ENCODE data around the gene UHRF1. TPM values are rescaled to one million over a fixed set of nuclear protein-coding genes. Genes with fewer than 3 reads are reported as not detected.
A peak's percentile ranks its signal among the peaks of the same experiment; 100 is the strongest.
"Not testable (repeated sequence)": the region's sequence is repeated elsewhere in the genome, so short reads cannot be mapped to it uniquely, and the experiment has no call there.

UHRF1 gene
- total RNA-seq, 2 donors from 2014 or later: 2.2 to 2.9 TPM

GRCh38 chr19:4967738-4968461 is 58.6 kb downstream of the UHRF1 start:
- intact Hi-C loops (cut with DNase I): no loop called here
- DNase-seq (ENCODE audit: low spot score): no peak

- peak; percentile 100 for DNase-seq (ENCODE audit: low spot score)
- intact Hi-C loops (cut with DNase I): no loop called here
Measured at GRCh38 chr19:4968462-4969291, 59.4 kb downstream of the UHRF1 start, which contains the start of gene KDM4B. KDM4B (plus strand) TSS chr19:4969113; CDS start chr19:5032891, 63,778 bp downstream.

GRCh38 chr19:4969292-4969771 is 60.0 kb downstream of the UHRF1 start:
- no peak for DNase-seq (ENCODE audit: low spot score)
- intact Hi-C loops (cut with DNase I): no loop called here

- intact Hi-C loops (cut with DNase I): no loop called here
- DNase-seq (ENCODE audit: low spot score): no peak
Measured at GRCh38 chr19:4969772-4970531, 60.7 kb downstream of the UHRF1 start.

GRCh38 chr19:4970558-4971423 is 61.5 kb downstream of the UHRF1 start:
- intact Hi-C loops (cut with DNase I): no loop called here

GRCh38 chr19:4971424-4971793 is 62.1 kb downstream of the UHRF1 start:
- DNase-seq (ENCODE audit: low spot score): no peak
- intact Hi-C loops (cut with DNase I): no loop called here

More at GRCh38 chr19:4970558-4971423, 61.5 kb downstream of the UHRF1 start:
- DNase-seq (ENCODE audit: low spot score): no peak

- intact Hi-C loops (cut with DNase I): no loop called here
- no peak for DNase-seq (ENCODE audit: low spot score)
Measured at GRCh38 chr19:4971816-4972495, 62.7 kb downstream of the UHRF1 start.

GRCh38 chr19:4972509-4973230 is 63.4 kb downstream of the UHRF1 start:
- intact Hi-C loops (cut with DNase I): no loop called here
- DNase-seq (ENCODE audit: low spot score): no peak

GRCh38 chr19:4974880-4975469 is 65.7 kb downstream of the UHRF1 start:
- DNase-seq (ENCODE audit: low spot score): no peak
- intact Hi-C loops (cut with DNase I): loop anchor here in 1 of 2 donors (5.0 kb wide), 1 partner anchor 57 kb away; no protein-coding TSS in a partner anchor

- intact Hi-C loops (cut with DNase I): loop anchor here in 1 of 2 donors (5.0 kb wide), 1 partner anchor 57 kb away; no protein-coding TSS in a partner anchor
- not testable (repeated sequence) for DNase-seq (ENCODE audit: low spot score)
Measured at GRCh38 chr19:4975601-4976000, 66.3 kb downstream of the UHRF1 start.

GRCh38 chr19:4976401-4977298 is 67.3 kb downstream of the UHRF1 start:
- intact Hi-C loops (cut with DNase I): loop anchor here in 1 of 2 donors (5.0 kb wide), 1 partner anchor 56 kb away; no protein-coding TSS in a partner anchor
- DNase-seq (ENCODE audit: low spot score): peak; percentile 94

GRCh38 chr19:4977299-4978174 is 68.2 kb downstream of the UHRF1 start:
- peak; percentile 83 for DNase-seq (ENCODE audit: low spot score)
- intact Hi-C loops (cut with DNase I): loop anchor here in 1 of 2 donors (5.0 kb wide), 1 partner anchor 55 kb away; no protein-coding TSS in a partner anchor

GRCh38 chr19:4979211-4979807 is 70.0 kb downstream of the UHRF1 start:
- DNase-seq (ENCODE audit: low spot score): no peak
- intact Hi-C loops (cut with DNase I): loop anchor here in 1 of 2 donors (5.0 kb wide), 1 partner anchor 53 kb away; no protein-coding TSS in a partner anchor

GRCh38 chr19:4980067-4980466 is 70.8 kb downstream of the UHRF1 start:
- no peak for DNase-seq (ENCODE audit: low spot score)
- intact Hi-C loops (cut with DNase I): loop anchor here in 1 of 2 donors (5.0 kb wide), 1 partner anchor 37 kb away; no protein-coding TSS in a partner anchor

All from posterior vena cava (tissue), 2 donors.